Measurements from ENCODE around the gene ZNF543. TPM values are rescaled to one million over a fixed set of nuclear protein-coding genes. Genes with fewer than 3 reads are reported as not detected.
"Not testable (repeated sequence)": the region's sequence is repeated elsewhere in the genome, so short reads cannot be mapped to it uniquely, and the experiment has no call there.

ZNF543 gene
- total RNA-seq, 1 donor from 2014 or later = 4.5 TPM

- ATAC-seq = no peak
These were observed 1.5 kb downstream of the ZNF543 start for GRCh38 chr19:57321751-57322150.

GRCh38 chr19:57324992-57325391 is 4.7 kb downstream of the ZNF543 start:
- ATAC-seq = no peak

DNA sequence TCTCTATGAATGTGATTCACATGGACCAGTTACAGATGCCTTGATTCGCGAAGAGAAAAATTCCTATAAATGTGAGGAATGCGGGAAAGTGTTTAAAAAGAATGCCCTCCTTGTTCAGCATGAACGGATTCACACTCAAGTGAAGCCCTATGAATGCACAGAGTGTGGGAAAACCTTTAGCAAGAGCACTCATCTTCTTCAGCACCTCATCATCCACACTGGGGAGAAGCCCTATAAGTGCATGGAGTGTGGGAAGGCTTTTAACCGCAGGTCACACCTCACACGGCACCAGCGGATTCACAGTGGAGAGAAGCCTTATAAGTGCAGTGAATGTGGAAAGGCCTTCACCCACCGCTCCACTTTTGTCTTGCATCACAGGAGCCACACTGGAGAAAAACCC is 7.7 kb downstream of the ZNF543 start:
- ATAC-seq = no peak

- ATAC-seq = peak; percentile 80
These were observed 13.9 kb downstream of the ZNF543 start for GRCh38 chr19:57334191-57334590.

GRCh38 chr19:57338877-57339276 is 18.6 kb downstream of the ZNF543 start:
- ATAC-seq = no peak

DNA sequence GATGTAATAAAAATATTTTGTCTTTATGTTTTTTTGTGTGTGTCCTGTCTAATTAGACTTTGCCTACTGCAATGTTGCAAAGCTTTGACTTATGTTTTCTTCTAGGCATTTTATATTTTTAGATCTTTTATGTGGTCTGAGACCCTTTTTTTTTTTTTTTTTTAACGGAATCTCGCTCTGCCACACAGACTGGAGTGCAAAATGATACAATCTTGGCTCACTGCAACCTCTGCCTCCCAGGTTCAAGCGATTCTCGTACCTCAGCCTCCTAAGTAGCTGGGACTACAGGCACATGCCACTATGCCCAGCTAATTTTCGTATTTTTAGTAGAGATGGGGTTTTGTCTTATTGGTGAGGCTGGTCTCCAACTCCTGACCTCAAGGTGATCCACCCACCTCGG is 22.3 kb downstream of the ZNF543 start:
- ATAC-seq = no peak

- peak; percentile 35 for ATAC-seq
These were observed 27.9 kb downstream of the ZNF543 start for GRCh38 chr19:57348136-57348535.

DNA sequence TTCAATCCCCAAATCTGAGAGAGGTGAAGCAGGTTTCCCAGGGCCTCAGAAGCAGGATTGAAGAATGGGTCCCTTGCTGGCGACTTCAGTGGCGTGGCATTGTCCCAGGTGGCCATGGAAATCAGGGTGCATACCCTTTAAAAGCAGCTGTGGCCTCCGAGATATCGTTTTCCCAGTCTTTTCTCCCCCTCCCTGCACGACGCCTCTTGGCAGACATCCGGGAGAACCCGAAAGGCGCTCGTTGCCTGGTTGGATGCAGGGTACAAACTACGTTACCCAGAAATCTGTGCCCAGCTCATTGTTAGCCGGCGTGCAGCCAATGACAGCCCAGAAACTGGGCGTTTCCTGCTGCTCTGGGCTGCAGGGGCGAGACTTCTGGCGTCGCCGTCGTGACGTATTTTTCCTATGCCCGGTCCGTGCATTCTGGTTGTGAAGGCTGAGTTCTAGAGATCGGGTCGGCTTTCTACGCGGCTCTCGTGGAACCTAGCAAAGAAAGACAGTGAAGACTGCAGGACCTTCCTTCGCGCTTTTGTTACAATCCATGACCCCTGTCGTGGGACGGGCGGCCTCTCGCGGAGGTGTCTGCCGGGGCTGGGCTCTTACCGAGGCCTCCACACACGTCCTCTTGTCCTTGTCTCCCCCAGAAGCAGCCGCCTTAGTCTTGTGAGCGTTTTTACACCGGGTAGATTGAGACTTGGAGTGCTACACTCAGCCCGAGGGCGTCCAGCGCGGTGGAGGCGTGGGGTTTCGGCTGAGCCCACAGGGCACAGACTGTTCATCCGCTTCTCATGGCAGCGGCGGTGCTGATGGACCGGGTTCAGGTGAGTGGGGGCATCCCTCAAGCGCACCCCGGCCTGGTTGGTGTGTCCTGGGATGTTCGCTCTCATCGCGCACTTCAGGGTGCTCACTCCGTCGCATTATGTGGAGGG is 30.9 kb downstream of the ZNF543 start, which contains the start of gene ZNF304:
TSS of gene ZNF304 (plus strand) at position 395 of the 929 bp plus-strand sequence. CDS start at position 789, 394 bp downstream.
- ATAC-seq = peak; percentile 99

- ATAC-seq = peak; percentile 20
These were observed 31.6 kb downstream of the ZNF543 start for GRCh38 chr19:57351867-57352266.

- ATAC-seq = no peak
These were observed 35.6 kb downstream of the ZNF543 start for GRCh38 chr19:57355916-57356315.

- no peak for ATAC-seq
These were observed 37.1 kb downstream of the ZNF543 start for GRCh38 chr19:57357406-57357805.

DNA sequence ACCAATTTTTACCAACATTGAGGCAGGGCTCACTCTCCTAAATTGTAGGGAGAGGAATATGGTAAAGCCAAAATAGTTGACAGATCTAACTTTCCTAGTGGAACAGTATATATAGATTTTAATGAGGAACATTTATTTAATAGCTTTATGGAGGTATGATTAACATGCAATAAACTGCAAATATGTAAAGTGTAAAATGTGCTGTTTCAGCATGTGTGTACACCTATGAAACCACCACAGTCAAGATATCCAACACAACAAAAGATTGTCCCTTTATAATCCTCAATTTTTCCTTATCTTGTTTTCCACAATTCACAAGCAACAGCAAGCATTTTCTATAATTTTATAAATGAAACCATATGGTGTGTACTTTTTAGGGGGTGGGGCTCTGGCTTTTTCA is 39.0 kb downstream of the ZNF543 start:
- no peak for ATAC-seq

- no peak for ATAC-seq
These were observed 42.1 kb downstream of the ZNF543 start for GRCh38 chr19:57362419-57362818.

DNA sequence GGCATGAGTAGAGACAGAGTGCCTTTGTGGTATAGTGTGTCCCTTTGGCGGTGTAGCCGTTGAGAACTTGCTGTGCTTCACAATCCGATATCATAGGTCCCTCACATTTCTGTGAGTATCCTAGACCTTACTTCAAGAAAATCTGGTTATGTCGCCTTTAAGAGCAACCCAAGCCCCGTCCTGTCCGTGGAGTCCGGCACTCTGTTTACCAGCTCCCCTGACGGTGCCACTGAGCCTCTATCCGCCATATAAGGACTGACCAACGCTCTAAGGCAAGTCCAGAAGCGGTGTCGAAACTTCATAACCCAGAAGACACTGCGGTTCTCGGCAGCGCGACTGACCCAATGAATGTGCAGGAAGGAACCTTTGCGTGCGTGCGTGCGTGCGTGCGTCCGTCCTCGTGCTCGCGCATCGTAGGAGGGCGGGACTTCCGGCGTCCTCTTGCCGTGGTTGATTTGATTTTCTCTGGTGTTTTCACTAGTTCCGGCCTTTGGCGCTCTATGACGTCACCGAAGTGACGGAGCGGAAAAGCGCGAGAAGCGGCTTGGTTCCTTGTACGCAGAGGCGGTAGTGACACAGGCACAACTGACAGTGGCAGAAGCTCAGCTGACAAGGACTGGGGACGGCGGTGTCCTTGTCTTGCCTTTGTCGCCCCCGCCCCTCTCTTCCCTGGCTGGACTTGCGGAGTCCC is 42.9 kb downstream of the ZNF543 start, which contains the start of the genes TRAPPC2B and ZNF547:
TSS of gene TRAPPC2B (plus strand) at position 555 of the 691 bp plus-strand sequence. CDS start 1,283 bp downstream, outside the sequence.
TSS of gene ZNF547 (plus strand) at position 555 of the 691 bp plus-strand sequence. CDS start 5,005 bp downstream, outside the sequence.
- peak; percentile 98 for ATAC-seq

GRCh38 chr19:57363688-57364181 is 43.5 kb downstream of the ZNF543 start:
- ATAC-seq = peak; percentile 9

DNA sequence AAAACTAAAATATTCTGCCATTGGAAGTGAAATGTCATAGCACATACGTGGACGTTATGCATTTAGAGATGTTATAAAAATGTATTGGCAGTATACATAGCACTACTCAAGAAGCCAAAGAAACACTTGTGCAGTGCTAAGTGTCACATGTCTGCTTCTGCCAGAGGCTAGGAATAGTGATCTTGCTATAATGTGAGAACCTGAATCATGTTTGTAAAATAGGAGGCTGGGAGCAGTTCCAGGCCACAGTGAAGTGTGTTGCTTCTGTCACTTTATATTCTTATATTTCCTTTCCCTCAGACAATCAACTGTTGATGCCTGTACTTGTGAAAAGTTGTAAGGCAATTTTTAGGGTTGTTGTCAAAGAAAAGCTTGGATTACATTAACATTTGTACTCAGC is 46.5 kb downstream of the ZNF543 start:
- no peak for ATAC-seq

DNA sequence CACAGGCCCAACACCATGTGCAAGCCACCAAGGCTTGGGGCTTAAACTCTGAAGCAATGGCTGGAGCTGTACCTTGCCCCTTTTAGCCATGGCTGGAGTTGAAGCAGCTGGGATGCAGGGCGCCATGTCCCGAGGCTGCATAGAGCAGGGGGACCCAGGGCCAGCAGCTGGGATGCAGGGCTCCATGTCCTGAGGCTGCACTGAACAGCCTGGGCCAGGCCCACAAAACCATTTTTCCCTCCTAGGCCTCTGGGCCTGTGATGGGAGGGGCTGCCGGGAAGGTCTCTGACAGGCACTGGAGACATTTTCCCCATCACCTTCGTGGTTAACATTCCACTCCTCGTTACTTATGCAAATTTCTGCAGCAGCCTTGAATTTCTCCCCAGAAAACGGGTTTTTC is 53.9 kb downstream of the ZNF543 start:
- ATAC-seq = no peak

DNA sequence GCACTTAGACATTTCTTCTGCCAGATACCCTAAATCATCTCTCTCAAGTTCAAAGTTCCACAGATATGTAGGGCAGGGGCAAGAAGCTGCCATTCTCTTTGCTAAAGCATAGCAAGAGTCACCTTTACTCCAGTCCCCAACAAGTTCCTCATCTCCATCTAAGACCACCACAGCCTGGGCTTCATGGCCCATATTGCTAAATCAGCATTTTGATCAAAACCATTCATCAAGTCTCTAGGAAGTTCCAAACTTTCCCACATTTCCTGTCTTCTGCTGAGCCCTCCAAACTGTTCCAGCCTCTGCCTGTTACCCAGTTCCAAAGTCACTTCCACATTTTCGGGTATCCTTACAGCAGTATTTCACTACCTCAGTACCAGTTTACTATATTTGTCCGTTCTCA is 54.4 kb downstream of the ZNF543 start:
- not testable (repeated sequence) for ATAC-seq

DNA sequence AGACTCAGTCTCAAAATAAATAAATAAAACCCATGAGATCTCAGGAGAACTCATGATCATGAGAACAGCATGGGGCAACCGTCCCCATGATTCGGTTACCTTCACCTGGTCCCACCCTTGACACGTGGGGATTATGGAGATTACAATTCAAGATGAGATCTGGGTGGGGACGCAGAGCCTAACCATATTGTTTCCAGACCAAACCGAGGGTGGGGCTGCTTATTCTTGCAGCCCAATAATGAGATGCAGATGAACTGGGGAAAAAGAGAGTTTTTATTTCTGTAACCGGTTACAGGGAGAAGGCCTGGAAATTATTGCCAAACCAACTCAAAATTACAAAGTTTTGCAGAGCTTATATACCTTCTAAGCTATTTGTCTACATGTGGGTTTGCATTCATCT is 55.9 kb downstream of the ZNF543 start:
- ATAC-seq = no peak

- ATAC-seq = no peak
These were observed 57.4 kb downstream of the ZNF543 start for GRCh38 chr19:57377498-57378146.

Measured in esophagus mucosa (tissue), 1 donor.